ENCODE measurements around the gene POLR3A.

POLR3A gene

DNA sequence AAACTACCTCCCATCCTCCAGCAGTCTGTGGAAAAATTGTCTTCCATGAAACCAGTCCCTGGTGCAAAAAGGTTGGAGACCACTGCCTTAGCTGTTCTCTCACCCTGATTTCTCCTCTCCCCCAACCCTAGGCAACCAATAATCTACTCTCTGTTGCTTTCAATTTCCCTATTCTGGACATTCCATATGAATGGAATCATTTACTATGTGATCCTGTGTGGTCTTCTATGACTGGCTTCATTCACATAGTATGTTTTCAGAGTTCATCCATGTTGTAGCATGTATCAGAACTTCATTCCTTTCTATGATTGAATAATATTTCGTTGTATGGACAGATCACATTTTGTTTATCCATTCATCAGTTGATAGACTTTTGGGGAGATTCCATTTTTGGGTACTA is 64.5 kb downstream of the POLR3A start:
- Mint-ChIP-seq H3K4me3 (no peak overlapping the region), H3K4me1 (no peaks in the 10 kb centered on the region), H3K27me3 (peaks cover 25% of the 10 kb centered on the region), H3K9me3 (no peaks in the 10 kb centered on the region), H3K36me3 (ENCODE audit: insufficient read depth) (no peaks in the 10 kb centered on the region), H3K27ac (ENCODE audit: low read depth) (no peak overlapping the region)
- no peak for ATAC-seq (replicated peaks; ENCODE audit: extremely low read depth, poor library complexity, severe bottlenecking)
- no peak for DNase-seq (ENCODE audit: low spot score in 2 of 2)

DNA sequence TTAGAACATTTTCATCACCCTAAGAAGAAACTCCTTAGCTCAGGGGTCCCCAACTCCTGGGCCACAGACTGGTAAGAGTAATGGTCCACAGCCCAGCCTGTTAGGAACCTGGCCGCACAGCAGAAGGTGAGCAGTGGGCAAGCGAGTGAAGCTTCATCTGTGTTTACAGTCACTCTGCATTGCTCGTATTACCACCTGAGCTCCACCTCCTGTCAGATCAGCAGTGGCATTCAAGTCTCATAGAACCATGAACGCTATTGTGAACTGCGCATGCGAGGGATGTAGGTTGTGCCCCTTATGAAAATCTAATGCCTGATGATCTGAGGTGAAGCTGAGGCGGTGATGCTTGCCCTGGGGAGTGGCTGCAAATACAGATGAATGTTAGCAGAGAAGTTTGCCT is 65.4 kb downstream of the POLR3A start:
- Mint-ChIP-seq H3K9me3 (no peaks in the 10 kb centered on the region), H3K4me3 (no peak overlapping the region), H3K27ac (ENCODE audit: low read depth) (no peak overlapping the region), H3K4me1 (no peaks in the 10 kb centered on the region), H3K36me3 (ENCODE audit: insufficient read depth) (no peaks in the 10 kb centered on the region), H3K27me3 (peaks cover 34% of the 10 kb centered on the region)
- no peak for ATAC-seq (replicated peaks; ENCODE audit: extremely low read depth, poor library complexity, severe bottlenecking)
- DNase-seq (ENCODE audit: low spot score in 2 of 2) = no peak

DNA sequence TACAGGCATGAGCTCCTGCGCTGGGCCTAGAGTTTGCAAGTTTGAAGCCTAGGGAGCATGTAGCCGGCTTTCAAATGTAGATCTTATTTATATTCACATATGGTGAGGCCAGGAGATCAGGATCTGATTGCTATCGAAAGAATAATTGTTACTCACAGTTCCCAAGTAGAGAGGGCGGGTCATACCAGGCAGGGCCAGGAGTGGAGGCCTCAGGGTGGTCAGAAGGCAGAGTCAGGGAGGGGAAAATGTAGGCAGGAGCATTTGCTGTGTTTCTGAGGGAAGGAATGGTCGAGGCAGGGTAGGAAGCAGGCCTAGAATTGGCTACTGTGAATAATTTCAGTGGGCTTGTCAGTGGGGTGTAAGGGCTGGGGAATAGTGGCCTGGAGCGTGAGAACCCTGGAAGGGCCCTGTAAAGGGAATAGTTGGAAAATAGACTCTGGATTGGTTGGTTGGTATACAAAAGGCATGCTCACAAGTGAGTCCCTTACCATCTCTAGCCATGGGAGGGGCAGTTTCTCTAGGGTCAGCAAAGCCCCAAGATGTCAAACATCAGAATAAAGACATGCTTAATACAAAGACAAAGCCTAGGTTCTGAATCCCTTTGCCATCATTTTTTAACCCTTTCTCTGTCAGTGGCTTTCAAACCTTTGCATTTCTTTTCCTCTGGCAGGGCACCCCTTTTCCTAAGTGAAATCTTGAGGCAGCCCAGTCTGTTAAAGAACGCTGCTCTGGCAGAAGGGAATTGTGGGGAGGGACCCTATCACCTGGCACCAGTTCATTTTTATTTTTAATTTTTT is 66.8 kb downstream of the POLR3A start:
- Mint-ChIP-seq H3K4me1 (no peaks in the 10 kb centered on the region), H3K36me3 (ENCODE audit: insufficient read depth) (no peaks in the 10 kb centered on the region), H3K27ac (ENCODE audit: low read depth) (no peak overlapping the region), H3K9me3 (no peaks in the 10 kb centered on the region), H3K27me3 (peaks cover 41% of the 10 kb centered on the region), H3K4me3 (no peak overlapping the region)
- ATAC-seq (replicated peaks; ENCODE audit: extremely low read depth, poor library complexity, severe bottlenecking) (no peak), DNase-seq (ENCODE audit: low spot score in 2 of 2) (no peak)

DNA sequence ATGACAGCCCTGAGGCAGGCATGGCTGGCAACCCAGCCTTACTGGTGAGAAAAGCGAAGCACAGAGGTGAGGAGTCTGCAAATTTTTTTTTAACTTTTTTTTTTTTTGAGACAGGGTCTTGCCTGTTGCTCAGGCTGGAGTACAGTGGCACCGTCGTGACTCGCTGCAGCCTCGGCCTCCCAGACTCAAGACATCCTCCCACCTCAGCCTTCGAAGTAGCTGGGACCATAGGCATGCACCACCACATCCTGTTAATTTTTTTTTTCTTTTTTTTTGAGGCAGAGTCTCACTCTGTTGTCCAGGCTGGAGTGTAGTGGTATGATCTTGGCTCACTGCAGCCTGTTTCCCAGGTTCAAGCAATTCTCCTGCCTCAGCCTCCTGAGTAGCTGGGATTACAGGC is 67.6 kb downstream of the POLR3A start:
- no peak for DNase-seq (ENCODE audit: low spot score in 2 of 2)
- Mint-ChIP-seq H3K36me3 (ENCODE audit: insufficient read depth) (no peaks in the 10 kb centered on the region), H3K4me3 (no peak overlapping the region), H3K27ac (ENCODE audit: low read depth) (no peak overlapping the region), H3K4me1 (no peaks in the 10 kb centered on the region), H3K27me3 (peaks cover 45% of the 10 kb centered on the region), H3K9me3 (no peaks in the 10 kb centered on the region)
- no peak for ATAC-seq (replicated peaks; ENCODE audit: extremely low read depth, poor library complexity, severe bottlenecking)

DNA sequence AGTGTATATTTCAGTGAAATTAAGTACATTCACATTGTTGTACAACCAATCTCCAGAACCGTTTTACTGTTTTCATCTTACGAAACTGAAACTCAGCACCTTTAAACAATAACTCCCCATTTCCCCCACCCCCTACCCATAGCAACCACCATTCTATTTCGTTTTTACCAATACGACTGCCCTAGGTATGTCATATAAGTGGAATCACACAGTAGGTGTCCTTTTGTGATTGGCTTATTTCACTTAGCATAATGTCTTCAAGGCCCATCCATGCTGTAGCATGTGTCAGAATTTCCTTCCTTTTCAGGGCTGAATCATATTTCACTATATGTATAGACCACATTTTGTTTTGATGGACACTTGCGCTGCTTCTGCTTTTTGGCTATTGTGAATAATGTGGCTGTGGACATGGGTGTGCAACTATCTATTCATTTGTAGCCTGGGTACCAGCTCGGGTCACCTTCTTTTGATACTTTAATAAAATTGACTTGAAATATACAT is 68.4 kb downstream of the POLR3A start:
- ATAC-seq (replicated peaks; ENCODE audit: extremely low read depth, poor library complexity, severe bottlenecking) (no peak), DNase-seq (ENCODE audit: low spot score in 2 of 2) (no peak)
- H3K4me3 Mint-ChIP-seq = no peak overlapping the region
- H3K4me1 Mint-ChIP-seq = no peaks in the 10 kb centered on the region
- no peaks in the 10 kb centered on the region for H3K9me3 Mint-ChIP-seq
- no peak overlapping the region for H3K27ac Mint-ChIP-seq (ENCODE audit: low read depth)
- no peaks in the 10 kb centered on the region for H3K36me3 Mint-ChIP-seq (ENCODE audit: insufficient read depth)
- H3K27me3 Mint-ChIP-seq = peaks cover 50% of the 10 kb centered on the region

DNA sequence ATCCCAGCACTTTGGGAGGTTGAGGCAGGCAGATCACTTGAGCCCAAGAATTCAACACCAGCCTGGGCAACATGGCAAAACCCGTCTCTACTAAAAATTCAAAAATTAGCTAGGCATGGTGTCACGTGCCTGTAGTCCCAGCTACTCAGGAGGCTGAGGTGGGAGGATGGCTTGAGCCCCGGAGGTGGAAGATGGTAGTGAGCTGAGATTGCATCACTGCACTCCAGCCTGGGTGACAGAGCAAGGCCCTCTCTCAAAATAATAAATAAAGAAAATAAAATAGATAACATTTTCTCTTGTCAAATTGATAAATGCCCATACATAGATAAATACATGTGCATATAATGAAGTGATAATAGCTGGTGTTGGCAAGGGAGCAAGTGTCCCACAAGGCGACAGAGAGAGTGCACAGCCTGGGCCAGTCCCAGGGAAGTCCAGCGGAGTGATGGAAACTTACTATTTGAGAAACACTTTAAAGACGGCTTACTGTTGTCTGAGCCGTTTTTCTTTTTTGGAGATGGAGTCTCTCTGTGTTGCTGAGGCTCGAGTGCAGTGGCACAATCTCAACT is 69.3 kb downstream of the POLR3A start:
- no peaks in the 10 kb centered on the region for H3K9me3 Mint-ChIP-seq
- ATAC-seq (replicated peaks; ENCODE audit: extremely low read depth, poor library complexity, severe bottlenecking) (no peak), DNase-seq (ENCODE audit: low spot score in 2 of 2) (no peak)
- no peaks in the 10 kb centered on the region for H3K36me3 Mint-ChIP-seq (ENCODE audit: insufficient read depth)
- no peak overlapping the region for H3K27ac Mint-ChIP-seq (ENCODE audit: low read depth)
- peaks cover 53% of the 10 kb centered on the region for H3K27me3 Mint-ChIP-seq
- H3K4me1 Mint-ChIP-seq = no peaks in the 10 kb centered on the region
- no peak overlapping the region for H3K4me3 Mint-ChIP-seq

DNA sequence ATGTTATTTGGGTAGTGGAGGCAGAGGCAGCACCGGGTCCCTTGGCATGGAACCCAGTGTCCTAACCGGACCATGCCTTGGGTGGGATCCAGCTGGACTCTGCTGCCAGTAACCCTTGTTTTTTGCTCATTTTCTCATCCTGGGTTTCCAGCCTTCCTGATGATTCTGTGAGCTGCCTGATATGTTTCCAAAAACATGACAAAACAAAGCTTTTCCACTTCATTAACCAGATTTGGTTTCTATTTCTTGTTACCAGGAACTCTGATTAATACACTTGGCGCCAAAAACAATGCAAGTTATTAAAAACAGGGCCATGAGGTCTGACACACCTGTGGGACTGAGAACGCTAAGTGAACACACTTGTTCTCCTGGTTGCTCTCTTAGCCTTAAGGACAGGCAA is 69.9 kb downstream of the POLR3A start:
- no peaks in the 10 kb centered on the region for H3K4me1 Mint-ChIP-seq
- H3K4me3 Mint-ChIP-seq = no peak overlapping the region
- H3K27me3 Mint-ChIP-seq = peaks cover 52% of the 10 kb centered on the region
- no peaks in the 10 kb centered on the region for H3K36me3 Mint-ChIP-seq (ENCODE audit: insufficient read depth)
- DNase-seq (ENCODE audit: low spot score in 2 of 2) (no peak), ATAC-seq (replicated peaks; ENCODE audit: extremely low read depth, poor library complexity, severe bottlenecking) (no peak)
- no peak overlapping the region for H3K27ac Mint-ChIP-seq (ENCODE audit: low read depth)
- H3K9me3 Mint-ChIP-seq = no peaks in the 10 kb centered on the region

DNA sequence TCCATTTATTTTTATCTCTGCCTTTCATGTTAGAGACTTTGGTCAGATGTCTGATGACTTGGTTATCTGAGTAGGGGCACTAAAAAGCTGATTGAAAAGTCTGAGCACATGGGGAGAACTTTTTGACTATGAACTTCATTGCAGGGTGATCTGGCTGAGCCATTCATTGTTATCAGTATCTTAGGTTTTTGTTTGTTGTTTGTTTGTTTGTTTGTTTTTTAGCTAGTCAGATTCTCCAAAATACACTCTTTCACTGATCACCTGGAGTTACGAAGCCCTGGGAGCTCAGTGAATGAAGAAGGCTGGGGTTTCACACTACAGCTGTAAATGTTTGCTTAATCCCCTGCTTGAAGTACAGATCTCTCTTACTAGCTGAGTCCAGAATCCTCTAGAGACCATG is 74.2 kb downstream of the POLR3A start:
- H3K4me1 Mint-ChIP-seq = no peaks in the 10 kb centered on the region
- DNase-seq (ENCODE audit: low spot score in 2 of 2) (no peak), ATAC-seq (replicated peaks; ENCODE audit: extremely low read depth, poor library complexity, severe bottlenecking) (no peak)
- H3K9me3 Mint-ChIP-seq = peaks cover 11% of the 10 kb centered on the region
- H3K27me3 Mint-ChIP-seq = peaks cover 57% of the 10 kb centered on the region
- no peak overlapping the region for H3K27ac Mint-ChIP-seq (ENCODE audit: low read depth)
- H3K36me3 Mint-ChIP-seq (ENCODE audit: insufficient read depth) = no peaks in the 10 kb centered on the region
- no peak overlapping the region for H3K4me3 Mint-ChIP-seq

DNA sequence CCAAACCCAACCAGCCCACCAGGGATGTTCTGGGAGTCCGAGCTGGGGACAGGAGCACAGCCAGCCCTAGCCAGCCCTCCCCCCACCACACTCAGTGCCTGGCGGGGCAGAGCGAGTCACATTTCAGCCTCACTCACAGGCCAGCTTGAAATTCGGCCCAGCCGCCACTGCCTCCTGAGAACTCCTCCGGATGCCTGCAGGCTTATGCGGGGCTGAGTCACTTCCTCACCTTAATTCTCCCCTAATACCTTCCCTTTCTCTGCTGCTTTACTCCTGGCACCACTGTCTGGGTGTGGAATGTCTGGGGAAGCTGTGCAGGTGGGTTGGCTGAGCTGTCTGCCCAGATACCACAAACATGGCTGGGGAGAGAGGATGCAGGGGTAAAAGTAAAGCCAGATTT is 80.1 kb downstream of the POLR3A start:
- Mint-ChIP-seq H3K9me3 (peaks cover 11% of the 10 kb centered on the region), H3K4me1 (no peaks in the 10 kb centered on the region), H3K4me3 (no peak overlapping the region), H3K36me3 (ENCODE audit: insufficient read depth) (no peaks in the 10 kb centered on the region), H3K27me3 (peaks cover 42% of the 10 kb centered on the region), H3K27ac (ENCODE audit: low read depth) (no peak overlapping the region)
- DNase-seq (ENCODE audit: low spot score in 2 of 2) (no peak), ATAC-seq (replicated peaks; ENCODE audit: extremely low read depth, poor library complexity, severe bottlenecking) (no peak)

DNA sequence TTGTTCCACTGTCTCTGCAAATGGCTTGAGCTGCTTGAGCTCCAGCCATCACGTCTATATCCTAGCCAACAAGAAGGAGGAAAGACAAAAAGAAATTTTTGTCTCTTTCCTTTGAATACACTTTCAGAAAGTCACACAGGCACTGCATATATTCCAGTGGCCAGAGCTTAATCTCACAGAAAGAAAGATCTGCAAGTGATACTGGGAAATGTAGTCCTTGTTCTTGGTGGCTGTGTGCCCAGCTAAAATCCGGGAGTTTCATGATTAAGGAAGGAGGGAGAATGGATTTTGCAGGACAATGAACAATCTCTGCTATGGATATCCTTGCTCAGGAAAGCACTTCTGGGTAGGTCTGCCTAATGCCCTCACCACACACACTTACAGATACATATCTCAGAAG is 83.2 kb downstream of the POLR3A start:
- Mint-ChIP-seq H3K4me3 (no peak overlapping the region), H3K9me3 (peaks cover 9% of the 10 kb centered on the region), H3K4me1 (no peaks in the 10 kb centered on the region), H3K27ac (ENCODE audit: low read depth) (no peak overlapping the region), H3K36me3 (ENCODE audit: insufficient read depth) (no peaks in the 10 kb centered on the region), H3K27me3 (peaks cover 43% of the 10 kb centered on the region)
- ATAC-seq (replicated peaks; ENCODE audit: extremely low read depth, poor library complexity, severe bottlenecking) (no peak), DNase-seq (ENCODE audit: low spot score in 2 of 2) (no peak)

DNA sequence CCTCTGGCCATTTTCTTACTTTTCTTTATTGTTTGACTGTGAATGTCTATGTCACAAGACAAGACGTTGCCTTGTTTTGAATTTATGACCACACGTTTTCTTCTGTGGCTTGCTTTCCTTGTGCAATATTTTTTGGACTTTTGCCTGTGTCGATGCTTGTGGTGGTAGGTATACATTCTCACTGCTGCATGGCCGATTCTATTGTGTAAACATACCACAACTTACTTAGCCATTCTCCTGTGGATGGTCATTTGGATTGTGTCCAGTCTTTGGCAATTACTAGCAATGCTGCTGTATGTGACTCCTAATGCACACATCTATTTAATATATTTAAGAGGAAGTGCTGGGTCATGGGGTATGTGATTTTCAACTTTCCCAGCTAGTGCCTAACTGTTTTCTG is 84.8 kb downstream of the POLR3A start:
- DNase-seq (ENCODE audit: low spot score in 2 of 2) = no peak

DNA sequence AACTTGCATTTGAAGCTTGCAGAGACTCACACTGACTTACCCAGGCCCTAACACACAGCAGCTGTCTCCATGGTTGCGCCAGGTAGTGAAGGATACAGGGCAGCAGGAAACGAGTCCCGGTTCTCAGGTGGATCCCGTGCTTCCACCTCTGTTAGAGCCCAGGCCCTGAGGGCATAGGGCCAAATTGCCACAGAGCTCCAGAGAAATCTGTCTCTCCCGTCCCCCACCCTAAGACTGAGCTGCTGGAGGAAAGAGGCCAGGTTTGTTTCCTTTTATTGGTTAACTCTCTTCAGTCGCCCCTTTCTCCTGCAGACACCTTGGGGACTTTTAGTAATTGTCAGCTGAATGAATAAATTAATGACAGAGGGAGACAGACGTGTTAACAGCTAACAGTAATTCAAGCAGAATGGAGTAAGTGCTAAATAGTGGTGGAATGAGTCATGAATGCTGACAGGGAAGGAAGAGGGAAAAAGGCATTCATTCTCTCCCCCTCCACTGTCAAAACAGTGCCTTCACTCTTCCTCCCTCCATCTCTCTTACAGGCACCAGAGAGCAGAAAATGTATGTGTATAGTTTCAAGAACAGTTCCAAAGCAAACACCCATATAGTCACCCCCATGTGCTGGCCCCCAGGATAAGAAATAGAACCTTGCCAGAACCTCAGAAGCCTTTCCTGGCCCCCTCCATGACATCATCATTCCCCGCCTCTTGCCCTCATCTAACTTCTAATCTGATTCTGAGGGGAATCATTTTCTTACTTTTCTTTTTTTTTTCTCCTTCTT is 86.0 kb downstream of the POLR3A start:
- Mint-ChIP-seq H3K9me3 (no peaks in the 10 kb centered on the region), H3K27ac (ENCODE audit: low read depth) (no peak overlapping the region), H3K36me3 (ENCODE audit: insufficient read depth) (no peaks in the 10 kb centered on the region), H3K27me3 (peaks cover 22% of the 10 kb centered on the region), H3K4me3 (no peak overlapping the region), H3K4me1 (no peaks in the 10 kb centered on the region)
- no peak for ATAC-seq (replicated peaks; ENCODE audit: extremely low read depth, poor library complexity, severe bottlenecking)
- no peak for DNase-seq (ENCODE audit: low spot score in 2 of 2)

More for the DNA sequence above, 84.8 kb downstream of the POLR3A start:
- Mint-ChIP-seq H3K9me3 (no peaks in the 10 kb centered on the region), H3K36me3 (ENCODE audit: insufficient read depth) (no peaks in the 10 kb centered on the region), H3K4me3 (no peak overlapping the region), H3K27ac (ENCODE audit: low read depth) (no peak overlapping the region), H3K27me3 (peaks cover 33% of the 10 kb centered on the region), H3K4me1 (no peaks in the 10 kb centered on the region)
- ATAC-seq (replicated peaks; ENCODE audit: extremely low read depth, poor library complexity, severe bottlenecking) = no peak

DNA sequence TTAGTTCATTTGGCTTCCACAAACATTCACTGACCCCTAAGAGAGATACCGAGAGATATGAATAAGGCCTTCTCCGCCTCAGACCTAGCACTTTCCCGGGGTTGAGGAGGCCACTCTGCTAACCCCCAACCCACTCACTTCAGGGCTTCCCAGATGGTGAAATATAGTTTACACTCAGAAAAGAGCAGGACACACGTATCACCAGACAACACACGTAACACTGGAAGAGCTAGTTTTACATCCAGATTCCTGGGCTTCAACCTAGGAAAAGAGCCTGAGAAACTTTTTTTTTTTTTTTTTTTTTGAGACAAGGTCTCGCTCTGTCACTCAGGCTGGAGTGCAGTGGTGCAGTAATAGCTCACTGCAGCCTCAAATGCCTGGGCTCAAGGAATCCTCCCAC is 87.5 kb downstream of the POLR3A start:
- DNase-seq (ENCODE audit: low spot score in 2 of 2) (no peak), ATAC-seq (replicated peaks; ENCODE audit: extremely low read depth, poor library complexity, severe bottlenecking) (no peak)
- no peaks in the 10 kb centered on the region for H3K9me3 Mint-ChIP-seq
- no peaks in the 10 kb centered on the region for H3K36me3 Mint-ChIP-seq (ENCODE audit: insufficient read depth)
- no peak overlapping the region for H3K4me3 Mint-ChIP-seq
- H3K27ac Mint-ChIP-seq (ENCODE audit: low read depth) = no peak overlapping the region
- peaks cover 22% of the 10 kb centered on the region for H3K27me3 Mint-ChIP-seq
- no peaks in the 10 kb centered on the region for H3K4me1 Mint-ChIP-seq
